ENCODE measurements around the gene UPF2. TPM values are rescaled to one million over a fixed set of nuclear protein-coding genes. Genes with fewer than 3 reads are reported as not detected.
A peak's percentile ranks its signal among the peaks of the same experiment; 100 is the strongest.
"Not testable (repeated sequence)": the region's sequence is repeated elsewhere in the genome, so short reads cannot be mapped to it uniquely, and the experiment has no call there.

The UPF2 gene
- total RNA-seq, 1 donor: 19.0 TPM

DNA sequence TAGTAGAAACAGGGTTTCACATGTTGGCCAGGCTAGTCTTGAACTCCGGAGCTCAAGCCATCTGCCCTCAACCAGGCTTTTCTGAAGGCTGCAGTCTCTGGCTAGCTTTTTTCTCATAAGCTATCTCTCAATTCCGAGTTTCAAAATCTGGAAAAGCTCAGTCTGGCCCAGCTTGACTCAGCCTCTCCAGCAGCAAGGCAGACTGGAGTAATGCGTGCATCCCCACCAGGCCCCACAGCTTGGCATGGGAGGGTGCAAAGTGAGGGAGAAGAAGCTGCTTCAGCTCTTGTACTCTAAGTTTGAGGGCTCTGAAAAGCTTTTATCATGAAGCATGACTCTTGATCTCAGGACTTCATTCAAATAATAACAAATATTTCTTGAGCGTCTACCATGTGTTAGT, 30.9 kb upstream of the UPF2 start:
- no peak overlapping the region for H3K4me3 ChIP-seq (ENCODE audit: low read depth, low read length)
- peak; percentile 19 for DNase-seq (ENCODE audit: low read depth)
- no peak for TF ChIP-seq CTCF (IDR thresholded peaks at IDR 0.05; ENCODE audit: insufficient read depth, low read depth, low read length)

- not testable (repeated sequence) for DNase-seq (ENCODE audit: low read depth); H3K4me3 ChIP-seq (ENCODE audit: low read depth, low read length)
These were observed 28.8 kb upstream of the UPF2 start for GRCh38 chr10:12071441-12071840.

DNA sequence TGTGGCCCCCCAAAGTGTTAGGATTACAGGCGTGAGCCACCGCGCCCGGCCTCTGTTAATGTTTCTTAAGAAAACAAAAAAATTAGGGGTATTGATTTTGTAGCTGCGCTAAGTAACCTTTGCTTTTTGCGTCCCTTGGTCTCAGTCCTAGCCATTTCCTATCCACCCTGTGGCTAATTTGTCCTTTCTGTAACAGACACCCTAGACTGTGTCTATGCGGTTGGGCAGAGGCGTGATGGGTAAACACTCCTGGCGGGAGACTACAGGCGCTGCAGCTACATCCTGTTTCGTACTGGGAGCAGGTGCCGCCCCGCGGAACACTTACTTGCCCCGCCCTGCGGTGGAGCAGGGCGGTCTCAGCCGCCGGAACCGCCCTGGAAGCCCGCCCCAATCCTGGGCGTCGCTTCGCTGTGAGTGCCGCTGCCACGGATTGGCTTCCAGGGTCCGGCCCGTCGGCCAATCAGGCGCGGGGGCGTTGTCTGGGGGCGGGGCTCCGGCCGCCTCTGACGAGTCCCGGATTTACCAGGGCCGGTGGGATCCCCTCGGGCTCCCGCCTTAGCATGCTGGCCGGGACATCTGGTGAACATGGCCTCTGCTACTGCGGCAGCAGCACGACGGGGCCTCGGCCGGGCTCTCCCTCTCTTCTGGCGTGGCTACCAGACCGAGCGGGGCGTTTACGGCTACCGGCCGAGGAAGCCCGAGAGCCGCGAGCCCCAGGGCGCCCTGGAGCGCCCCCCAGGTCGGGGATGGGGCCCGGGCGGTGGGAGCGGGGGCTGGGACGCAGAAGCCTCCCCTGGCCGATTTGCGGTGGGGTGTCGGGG, 26.1 kb upstream of the UPF2 start, which contains the start of gene DHTKD1:
Gene DHTKD1 (plus strand): TSS at position 506 of the 821 bp plus-strand sequence. CDS start 80 bp downstream, at position 586.
- DNase-seq (ENCODE audit: low read depth): peak; percentile 98
- TF ChIP-seq CTCF (IDR thresholded peaks at IDR 0.05; ENCODE audit: insufficient read depth, low read depth, low read length): peak; percentile 39
- peak within 1 kb of the TSS; percentile 73 for H3K4me3 ChIP-seq (ENCODE audit: low read depth, low read length)

DNA sequence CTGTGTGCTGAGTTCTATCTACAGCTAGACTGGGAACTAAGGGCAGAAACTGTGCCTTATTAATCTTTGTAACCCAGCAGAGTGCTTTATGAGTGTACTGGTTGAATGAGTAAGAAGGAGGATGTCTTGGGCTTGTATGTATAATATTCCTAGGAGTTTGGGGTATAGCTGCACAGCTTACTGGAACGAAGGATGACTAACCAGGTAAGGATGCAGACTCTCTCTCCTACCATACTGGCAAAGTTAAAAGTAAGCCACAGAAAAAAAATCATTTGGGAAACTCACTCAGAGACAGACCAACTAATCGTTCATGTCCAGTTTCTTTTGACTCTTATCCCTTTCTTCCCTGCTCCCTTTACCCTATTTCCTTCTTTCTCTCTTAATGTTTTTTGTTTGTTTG, 24.7 kb upstream of the UPF2 start:
- no peak for TF ChIP-seq CTCF (IDR thresholded peaks at IDR 0.05; ENCODE audit: insufficient read depth, low read depth, low read length)
- no peak overlapping the region for H3K4me3 ChIP-seq (ENCODE audit: low read depth, low read length)
- DNase-seq (ENCODE audit: low read depth): peak; percentile 28

- H3K4me3 ChIP-seq (ENCODE audit: low read depth, low read length): no peak overlapping the region
- TF ChIP-seq CTCF (IDR thresholded peaks at IDR 0.05; ENCODE audit: insufficient read depth, low read depth, low read length): no peak
- DNase-seq (ENCODE audit: low read depth): no peak
These were observed 20.8 kb upstream of the UPF2 start for GRCh38 chr10:12063483-12063818.

- TF ChIP-seq CTCF (IDR thresholded peaks at IDR 0.05; ENCODE audit: insufficient read depth, low read depth, low read length): no peak
- no peak for DNase-seq (ENCODE audit: low read depth)
- no peak overlapping the region for H3K4me3 ChIP-seq (ENCODE audit: low read depth, low read length)
These were observed 20.3 kb upstream of the UPF2 start for GRCh38 chr10:12062754-12063482.

DNA sequence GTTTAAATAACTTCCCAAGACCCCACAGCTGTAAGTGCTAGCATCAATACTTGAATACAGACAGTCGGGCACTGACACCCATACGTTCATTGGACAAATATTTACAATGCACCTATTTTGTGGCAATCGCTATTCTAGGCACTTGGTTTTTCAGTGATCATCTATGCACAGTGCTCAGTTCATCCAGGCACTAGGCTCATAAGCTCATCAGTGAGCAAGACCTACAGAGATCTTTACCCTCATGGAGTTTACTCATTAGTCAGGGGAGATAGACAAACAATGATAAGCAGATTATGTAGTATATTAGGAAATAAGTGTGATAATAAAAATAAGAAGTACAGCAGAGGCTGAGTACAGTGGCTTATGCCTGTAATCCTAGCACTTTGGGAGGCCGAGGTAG, 18.5 kb upstream of the UPF2 start:
- no peak overlapping the region for H3K4me3 ChIP-seq (ENCODE audit: low read depth, low read length)
- no peak for TF ChIP-seq CTCF (IDR thresholded peaks at IDR 0.05; ENCODE audit: insufficient read depth, low read depth, low read length)
- DNase-seq (ENCODE audit: low read depth): no peak

Data from fibroblast of villous mesenchyme (primary cell).